GM18526 (cell line): ENCODE results near the gene CABP1.

Experiments used
- POLR2A ChIP-seq: IDR thresholded peaks from 3 replicates; pipeline ENCODE4 v1.6.1; 2011; ENCODE audit not compliant: insufficient read length; ENCODE audit errors: extremely low read depth

Gene CABP1

DNA sequence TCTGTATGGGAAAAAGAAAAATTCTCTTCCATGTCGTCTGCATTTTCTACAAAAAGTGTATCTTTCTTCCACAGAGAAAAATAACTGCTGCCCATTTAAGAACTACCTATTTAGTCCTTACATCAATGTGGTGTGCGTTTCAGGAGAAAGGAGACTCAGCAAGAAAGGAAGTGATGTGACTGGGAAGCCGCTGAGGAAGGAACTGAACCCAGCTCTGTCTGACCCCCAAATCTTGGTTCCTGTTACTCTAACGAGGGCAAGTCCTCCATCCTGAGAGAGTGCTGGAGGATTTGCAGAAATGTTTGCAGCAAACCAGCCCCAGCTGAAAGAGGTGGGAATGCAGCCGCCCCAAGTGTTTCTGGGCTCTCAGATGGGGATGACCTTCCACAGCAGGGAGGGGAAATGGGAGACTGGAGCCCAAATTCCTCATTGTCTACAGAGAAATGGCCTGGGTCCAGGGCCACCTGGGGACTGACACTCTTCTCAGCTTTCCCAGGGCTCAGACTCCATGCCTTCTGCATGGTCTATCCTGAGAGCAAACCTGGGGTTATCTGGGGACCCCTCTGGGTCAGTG, 39.8 kb downstream of the CABP1 start:
- no peak for TF ChIP-seq POLR2A

DNA sequence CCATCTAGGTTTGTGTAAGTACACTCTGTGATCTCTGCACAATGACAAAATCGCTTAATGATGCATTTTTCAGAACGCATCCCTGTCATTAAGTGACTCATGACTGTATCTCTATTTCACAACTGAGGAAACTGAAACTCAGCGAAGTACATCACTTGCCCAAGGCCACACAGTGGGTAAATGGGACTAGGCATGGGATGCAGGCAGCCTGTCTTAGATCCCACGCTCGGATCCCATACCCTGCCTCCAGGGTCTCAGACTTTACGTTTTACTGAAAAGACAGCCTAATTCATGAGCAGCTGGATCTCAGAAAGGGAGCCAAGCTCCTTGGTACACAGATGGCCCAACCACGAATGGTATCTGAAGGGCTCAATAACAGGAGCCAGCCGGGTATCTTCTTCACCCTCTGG, 44.1 kb downstream of the CABP1 start:
- no peak for TF ChIP-seq POLR2A

GRCh38 chr12:120685522-120685921, 45.1 kb downstream of the CABP1 start:
- no peak for TF ChIP-seq POLR2A

- TF ChIP-seq POLR2A, result peak; percentile 77
Measured at GRCh38 chr12:120686151-120686689, 45.8 kb downstream of the CABP1 start.

DNA sequence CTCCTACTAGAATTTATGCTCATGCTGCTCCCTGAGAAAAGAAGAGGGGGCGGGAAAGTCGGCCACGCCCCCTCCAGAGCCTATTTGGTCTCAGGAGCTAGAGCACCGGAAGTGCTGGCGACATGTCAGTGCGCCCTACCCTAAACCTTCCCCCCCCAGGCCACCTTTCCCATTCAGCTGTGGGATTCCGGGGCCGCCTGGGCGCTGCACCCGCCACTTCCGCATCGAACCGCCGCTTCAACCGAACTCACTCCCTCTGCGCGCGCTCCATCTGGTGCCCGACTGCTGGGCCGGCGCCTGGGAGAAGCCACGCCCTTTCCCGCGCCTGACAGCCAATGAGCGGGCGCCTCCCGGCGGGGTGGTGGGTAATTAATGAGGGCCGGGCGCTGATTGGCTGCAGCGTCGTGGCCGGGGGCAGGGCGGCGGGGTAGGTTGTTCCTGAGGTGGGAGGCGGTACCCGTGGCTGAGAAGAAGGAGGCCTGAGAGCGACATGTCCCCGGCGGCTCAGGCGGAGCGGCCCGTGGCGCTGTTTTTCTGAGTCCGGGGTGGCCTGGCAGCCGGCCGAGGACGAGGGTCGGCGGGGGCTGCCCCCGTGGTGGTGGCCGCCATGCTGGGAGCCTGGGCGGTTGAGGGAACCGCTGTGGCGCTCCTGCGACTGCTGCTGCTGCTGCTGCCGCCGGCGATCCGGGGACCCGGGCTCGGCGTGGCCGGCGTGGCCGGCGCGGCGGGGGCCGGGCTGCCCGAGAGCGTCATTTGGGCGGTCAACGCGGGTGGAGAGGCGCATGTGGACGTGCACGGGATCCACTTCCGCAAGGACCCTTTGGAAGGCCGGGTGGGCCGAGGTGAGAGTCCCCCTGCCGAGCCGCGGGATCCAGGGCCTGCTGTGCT, 46.5 kb downstream of the CABP1 start, which contains the start of gene MLEC:
MLEC (plus strand) TSS at position 460 of the 888 bp plus-strand sequence; CDS start at position 608, 148 bp downstream.
- peak; percentile 78 for TF ChIP-seq POLR2A

- TF ChIP-seq POLR2A, result no peak
Measured at GRCh38 chr12:120687578-120688289, 47.3 kb downstream of the CABP1 start.

- TF ChIP-seq POLR2A, result no peak
Measured at GRCh38 chr12:120688527-120689071, 48.2 kb downstream of the CABP1 start.

DNA sequence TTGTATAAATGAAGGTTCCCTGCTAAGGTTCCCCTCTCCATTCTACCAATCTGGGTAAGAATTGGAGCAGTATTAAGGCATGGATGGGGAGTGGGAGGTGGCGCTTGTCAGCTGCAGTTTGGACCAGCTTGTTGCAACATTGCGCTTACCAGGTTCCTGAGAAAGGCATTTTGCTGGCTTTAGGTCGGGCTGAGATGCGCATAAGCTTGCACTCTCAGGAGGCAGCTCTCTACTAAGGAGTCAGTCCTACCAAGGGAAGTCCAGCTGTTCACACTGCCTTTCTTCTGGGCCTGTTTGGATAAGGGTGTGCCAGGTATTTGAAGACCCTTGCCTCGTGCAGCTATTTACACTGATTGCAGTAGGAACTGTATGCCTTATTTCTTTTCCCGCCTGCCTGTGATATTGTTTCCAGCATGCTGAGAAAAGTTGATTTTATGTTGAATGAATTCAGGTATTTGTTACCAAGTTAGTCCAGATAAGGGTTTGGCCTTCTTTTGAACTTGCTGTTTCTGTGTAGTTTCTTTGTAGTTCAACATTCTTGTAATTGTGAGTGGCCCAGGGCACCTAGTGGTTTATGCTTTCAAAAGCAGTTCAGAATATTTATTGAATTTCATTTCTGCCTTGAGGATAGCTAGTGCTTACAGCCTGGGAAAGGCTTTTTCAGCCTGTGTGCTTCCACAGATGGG, 49.1 kb downstream of the CABP1 start:
- no peak for TF ChIP-seq POLR2A

GRCh38 chr12:120690083-120690450, 49.6 kb downstream of the CABP1 start:
- no peak for TF ChIP-seq POLR2A

- TF ChIP-seq POLR2A, result no peak
Measured at GRCh38 chr12:120690978-120691377, 50.6 kb downstream of the CABP1 start.

DNA sequence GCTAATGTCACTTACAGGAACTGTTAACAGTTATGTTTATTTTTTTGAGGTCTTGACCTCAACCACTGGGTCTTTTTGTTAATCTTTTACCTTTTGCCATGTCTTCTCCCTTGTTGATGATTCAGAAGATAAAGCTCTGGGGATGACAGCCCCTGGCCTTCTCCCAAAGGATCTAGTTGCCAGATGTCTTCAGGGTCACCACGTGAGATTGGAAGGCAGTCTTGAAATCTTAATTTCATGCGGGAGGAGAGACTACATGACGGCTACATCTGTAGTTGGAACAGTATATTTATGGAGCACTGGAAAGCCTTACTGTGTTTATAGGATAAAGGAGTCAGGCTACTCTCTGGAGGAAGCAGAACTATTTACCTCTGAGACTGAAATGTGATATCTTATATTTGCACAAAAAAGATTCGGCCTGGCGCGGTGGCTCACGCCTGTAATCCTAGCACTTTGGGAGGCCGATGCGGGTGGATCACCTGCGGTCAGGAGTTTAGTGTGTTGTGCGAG, 52.2 kb downstream of the CABP1 start:
- no peak for TF ChIP-seq POLR2A

GRCh38 chr12:120693848-120694247, 53.4 kb downstream of the CABP1 start:
- no peak for TF ChIP-seq POLR2A

DNA sequence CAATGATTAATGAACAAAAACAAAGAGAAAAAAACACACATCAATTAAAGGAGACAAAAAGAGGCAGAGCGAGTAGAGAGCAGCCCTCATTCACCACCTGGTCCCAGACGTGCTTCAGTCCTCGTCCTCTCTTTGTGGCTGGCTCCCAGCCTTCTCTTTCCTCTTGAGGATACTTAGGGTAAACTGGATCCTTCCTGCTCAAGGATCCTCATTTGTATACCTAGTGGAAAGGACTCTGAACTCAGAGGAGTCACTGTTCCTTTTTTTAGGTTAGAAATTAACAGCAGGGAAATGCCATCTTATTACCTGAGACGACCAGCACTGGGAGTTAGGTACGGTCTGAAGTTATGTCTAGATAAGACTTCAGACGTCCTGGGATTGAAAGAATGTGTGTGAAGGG, 56.2 kb downstream of the CABP1 start:
- TF ChIP-seq POLR2A, result no peak

DNA sequence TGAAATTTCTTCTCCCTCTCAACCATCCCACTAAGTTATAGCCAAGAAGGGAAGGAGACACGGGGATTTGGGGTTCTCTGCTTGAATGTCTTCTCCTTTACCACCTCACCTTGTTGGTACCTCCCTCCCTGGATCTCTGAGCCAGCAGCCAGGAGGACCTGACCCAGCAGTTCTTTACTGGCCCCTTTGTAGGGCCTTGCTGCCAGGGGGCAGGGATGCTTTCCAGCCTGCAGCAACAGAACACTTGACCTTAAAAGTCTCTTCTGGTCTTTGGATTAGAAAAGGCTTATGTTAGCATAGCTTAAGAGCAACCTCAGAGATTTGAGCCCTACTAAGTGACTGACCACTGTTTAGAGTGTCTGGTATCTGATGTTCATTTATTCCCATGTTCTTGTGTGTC, 56.9 kb downstream of the CABP1 start:
- TF ChIP-seq POLR2A, result no peak

GRCh38 chr12:120698665-120699064, 58.2 kb downstream of the CABP1 start:
- no peak for TF ChIP-seq POLR2A
